Measurements from ENCODE around the gene ELF2. TPM values are rescaled to one million over a fixed set of nuclear protein-coding genes. Genes with fewer than 3 reads are reported as not detected.

Gene ELF2
- total RNA-seq, 1 donor from 2014 or later = 33.9 TPM

- no peak overlapping the region for H3K27ac ChIP-seq (replicated peaks)
- DNase-seq = no peak
- no peaks in the 10 kb centered on the region for H3K36me3 ChIP-seq
- H3K4me1 ChIP-seq = no peaks in the 10 kb centered on the region
- H3K27me3 ChIP-seq (ENCODE audit: low read depth) = no peaks in the 10 kb centered on the region
- no peaks in the 10 kb centered on the region for H3K9me3 ChIP-seq (replicated peaks)
- H3K4me3 ChIP-seq = no peak overlapping the region
- no peak for TF ChIP-seq CTCF (IDR thresholded peaks at IDR 0.05; ENCODE audit: borderline replicate concordance)
- intact Hi-C loops (cut with micrococcal nuclease) = no loop called here
Observed at GRCh38 chr4:139196462-139196861, 19.4 kb upstream of the ELF2 start.

GRCh38 chr4:139191373-139191772, 14.4 kb upstream of the ELF2 start:
- Histone ChIP-seq H3K4me1 (no peaks in the 10 kb centered on the region), H3K9me3 (replicated peaks) (no peaks in the 10 kb centered on the region), H3K4me3 (no peak overlapping the region), H3K27ac (replicated peaks) (no peak overlapping the region), H3K27me3 (ENCODE audit: low read depth) (no peaks in the 10 kb centered on the region), H3K36me3 (no peaks in the 10 kb centered on the region)
- no peak for TF ChIP-seq CTCF (IDR thresholded peaks at IDR 0.05; ENCODE audit: borderline replicate concordance)
- DNase-seq = no peak
- intact Hi-C loops (cut with micrococcal nuclease) = no loop called here

GRCh38 chr4:139189972-139190371, 13.0 kb upstream of the ELF2 start:
- no peak for DNase-seq
- H3K27me3 ChIP-seq (ENCODE audit: low read depth) = no peaks in the 10 kb centered on the region
- H3K9me3 ChIP-seq (replicated peaks) = no peaks in the 10 kb centered on the region
- no peaks in the 10 kb centered on the region for H3K4me1 ChIP-seq
- H3K4me3 ChIP-seq = no peak overlapping the region
- TF ChIP-seq CTCF (IDR thresholded peaks at IDR 0.05; ENCODE audit: borderline replicate concordance) = no peak
- H3K27ac ChIP-seq (replicated peaks) = no peak overlapping the region
- intact Hi-C loops (cut with micrococcal nuclease) = no loop called here
- H3K36me3 ChIP-seq = no peaks in the 10 kb centered on the region

- Histone ChIP-seq H3K4me1 (no peaks in the 10 kb centered on the region), H3K9me3 (replicated peaks) (no peaks in the 10 kb centered on the region), H3K36me3 (no peaks in the 10 kb centered on the region), H3K4me3 (no peak overlapping the region), H3K27ac (replicated peaks) (no peak overlapping the region), H3K27me3 (ENCODE audit: low read depth) (no peaks in the 10 kb centered on the region)
- DNase-seq = no peak
- intact Hi-C loops (cut with micrococcal nuclease) = no loop called here
- TF ChIP-seq CTCF (IDR thresholded peaks at IDR 0.05; ENCODE audit: borderline replicate concordance) = no peak
Observed at GRCh38 chr4:139189417-139189749, 12.4 kb upstream of the ELF2 start.

- intact Hi-C loops (cut with micrococcal nuclease) = no loop called here
- Histone ChIP-seq H3K27me3 (ENCODE audit: low read depth) (no peaks in the 10 kb centered on the region), H3K9me3 (replicated peaks) (no peaks in the 10 kb centered on the region), H3K27ac (replicated peaks) (peak overlapping the region; percentile 38), H3K4me3 (no peak overlapping the region), H3K36me3 (no peaks in the 10 kb centered on the region), H3K4me1 (no peaks in the 10 kb centered on the region)
- no peak for DNase-seq
- no peak for TF ChIP-seq CTCF (IDR thresholded peaks at IDR 0.05; ENCODE audit: borderline replicate concordance)
Observed at GRCh38 chr4:139188648-139189416, 11.8 kb upstream of the ELF2 start.

Measured in left ventricle myocardium inferior (tissue), 1 donor.